NCI-H1105 (cell line): ENCODE data around the gene MAP3K7.

Experiments
- DNase-seq: peaks from one replicate; lab custom pipeline; 2025; lab: John Stamatoyannopoulos, UW

The MAP3K7 gene

DNA sequence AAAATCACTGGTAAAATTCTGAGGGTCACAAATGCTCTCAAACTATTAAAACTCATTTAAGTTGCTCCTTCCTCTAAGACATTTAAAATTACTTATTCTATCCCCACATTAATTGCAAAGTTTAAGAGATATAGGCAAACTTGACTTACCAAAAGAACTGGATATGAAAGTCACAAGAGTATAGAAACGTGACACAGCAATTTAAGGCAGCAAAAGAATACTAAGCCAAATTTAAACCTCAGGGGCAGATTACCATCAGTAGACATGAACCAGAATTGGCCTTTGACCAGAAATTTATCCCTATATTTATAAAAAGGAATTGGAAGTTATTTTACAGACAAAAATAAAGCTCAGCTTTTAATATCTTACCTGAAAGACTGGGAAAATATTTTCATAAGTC is 56.0 kb downstream of the MAP3K7 start:
- no peak for DNase-seq

DNA sequence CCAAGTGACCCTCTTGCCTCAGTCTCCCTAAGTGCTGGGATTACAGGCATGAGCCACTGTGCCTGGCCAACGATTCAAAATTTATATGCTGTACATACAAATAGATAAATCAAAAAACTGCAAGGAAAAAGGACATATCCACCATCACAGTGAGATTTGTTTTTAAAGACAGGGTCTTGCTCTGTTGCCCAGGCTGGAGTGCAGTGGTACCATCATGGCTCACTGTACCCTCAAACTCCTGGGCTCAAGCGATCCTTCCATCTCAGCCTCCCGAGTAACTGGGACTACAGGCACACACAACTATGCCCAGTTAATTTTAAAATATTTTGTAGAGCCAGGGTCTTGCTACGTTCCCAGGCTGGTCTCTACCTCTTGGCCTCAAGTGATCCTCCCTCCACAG is 61.5 kb downstream of the MAP3K7 start:
- DNase-seq, result no peak

DNA sequence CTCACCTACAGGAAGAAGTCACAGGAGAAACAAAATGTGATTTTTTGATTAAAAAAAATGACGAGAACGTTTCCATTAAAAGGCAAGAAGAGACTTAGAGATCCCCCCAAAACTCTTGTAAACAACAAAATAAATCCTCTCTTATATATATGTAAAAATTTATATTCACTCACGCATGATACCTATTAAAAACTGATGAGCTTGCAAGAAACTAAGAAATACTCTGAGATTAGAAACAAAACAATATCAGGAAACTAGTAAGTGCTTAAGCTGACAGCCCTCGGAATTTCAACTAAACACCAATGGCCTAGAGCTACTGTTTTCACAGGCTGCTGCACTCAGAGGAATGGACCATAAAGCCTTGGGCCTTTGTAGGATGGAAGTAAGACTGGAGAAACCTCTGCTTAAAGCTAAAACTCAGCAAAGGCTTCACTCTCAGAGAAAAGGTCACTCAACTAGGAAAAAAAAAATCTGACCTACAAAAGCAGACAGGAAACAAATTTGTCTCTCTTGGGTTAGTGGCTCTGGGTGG is 63.0 kb downstream of the MAP3K7 start:
- DNase-seq, result no peak

DNA sequence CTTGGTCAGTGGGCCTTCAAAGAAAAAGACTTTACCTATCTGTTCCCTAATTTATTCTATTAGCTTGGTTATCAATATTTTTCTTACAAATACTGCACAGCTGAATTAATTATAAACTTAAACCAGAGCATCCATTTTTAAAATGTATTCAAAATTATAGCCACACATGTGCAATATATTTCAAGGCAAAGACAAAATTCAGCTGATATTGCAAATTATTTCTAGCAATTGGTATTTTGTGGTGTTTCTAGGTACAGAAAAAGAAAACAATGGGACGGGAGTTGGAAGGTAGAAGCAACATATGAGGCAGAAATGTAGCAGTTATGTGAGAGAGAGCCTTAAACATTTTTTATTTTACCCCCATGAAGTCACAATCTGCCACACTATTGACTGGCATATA is 64.9 kb downstream of the MAP3K7 start:
- no peak for DNase-seq

DNA sequence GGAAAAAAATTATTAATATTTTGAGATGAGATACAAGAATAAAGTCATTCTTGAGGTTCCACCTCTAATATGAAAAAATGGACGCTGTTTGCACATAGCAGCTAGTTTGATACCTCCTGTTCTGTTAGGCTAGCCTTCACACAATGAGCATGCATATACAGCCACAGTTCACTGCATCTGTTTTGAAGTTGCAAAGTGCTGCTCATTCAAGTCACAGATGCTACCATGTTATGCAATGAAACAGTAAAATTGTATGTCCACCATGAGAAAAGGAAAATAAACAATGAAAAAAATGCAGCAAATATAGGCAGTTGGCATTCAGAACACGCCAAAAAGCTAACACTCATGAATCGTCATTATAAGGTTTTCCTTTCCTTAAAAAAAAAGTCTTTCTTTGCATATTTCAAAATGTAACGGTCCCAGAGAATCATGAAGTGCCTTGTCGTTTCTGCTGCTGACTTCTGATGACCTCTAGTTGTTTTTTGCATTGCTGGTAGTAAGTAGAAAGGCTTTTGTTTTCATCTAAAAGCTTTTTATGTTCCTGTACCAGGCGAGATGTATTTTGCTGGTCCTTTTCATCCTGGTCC is 70.7 kb downstream of the MAP3K7 start:
- no peak for DNase-seq

DNA sequence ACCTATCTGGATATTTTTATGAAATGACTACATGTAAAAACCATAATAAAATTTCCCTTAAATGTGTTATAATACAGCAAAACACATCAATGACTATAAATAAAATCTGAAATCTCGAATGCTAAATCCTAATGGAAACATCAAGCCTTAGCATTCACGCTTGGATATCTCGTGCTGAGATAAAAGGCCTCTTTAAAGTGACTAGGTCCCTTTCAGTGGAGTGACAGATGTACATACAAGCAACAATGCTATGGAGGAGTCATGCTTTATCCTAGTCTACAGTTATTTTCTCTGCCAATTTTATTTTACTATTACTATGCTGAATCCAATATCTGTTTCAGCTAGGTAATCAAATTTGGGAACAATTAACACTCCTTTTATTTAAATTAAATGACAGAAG is 72.4 kb downstream of the MAP3K7 start:
- no peak for DNase-seq

DNA sequence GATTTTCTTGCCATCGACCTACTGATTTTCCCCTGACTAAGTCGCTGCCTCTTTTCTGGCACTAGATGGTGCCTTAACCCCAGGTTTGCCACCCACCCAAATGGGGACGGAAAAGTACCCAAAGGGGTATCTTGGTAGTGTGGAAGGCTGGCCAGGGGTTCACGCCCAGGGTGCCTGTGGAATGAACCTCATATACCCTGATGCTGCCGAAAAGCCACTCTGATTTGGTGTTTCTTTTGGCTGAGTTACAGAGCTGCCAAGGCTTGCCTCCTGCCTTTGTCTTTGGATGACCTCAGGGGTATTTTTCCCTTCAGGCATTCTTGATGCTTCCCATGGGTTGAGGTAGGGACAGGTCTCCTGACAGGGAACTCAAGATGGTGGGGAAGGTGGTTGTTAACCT is 78.1 kb downstream of the MAP3K7 start:
- DNase-seq, result no peak

DNA sequence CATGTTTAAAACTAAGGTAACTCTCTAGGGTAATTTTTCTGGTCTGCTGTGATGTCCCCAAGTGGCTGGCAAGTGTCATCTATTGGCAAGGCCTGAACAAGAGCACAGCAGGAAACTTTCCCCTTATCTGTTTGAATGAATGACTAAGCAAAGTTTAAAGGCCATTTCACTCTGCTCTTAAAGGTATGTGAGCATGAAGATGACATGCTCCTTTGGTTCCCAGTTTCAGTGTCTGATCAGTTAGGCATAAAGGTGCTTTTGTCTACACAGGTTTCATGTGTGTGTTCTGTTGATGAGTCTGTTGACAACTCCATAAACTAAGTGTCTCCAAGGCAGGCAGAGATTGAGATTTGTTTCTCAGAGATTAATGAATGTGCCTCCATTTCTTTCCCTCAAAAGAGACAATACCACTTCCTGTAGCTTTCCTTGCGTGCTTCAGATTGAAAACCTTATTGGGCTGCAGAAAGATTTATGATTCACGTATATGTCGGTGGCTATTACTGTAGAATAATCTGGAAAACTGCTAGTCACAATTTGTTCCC is 83.9 kb downstream of the MAP3K7 start:
- DNase-seq, result no peak

DNA sequence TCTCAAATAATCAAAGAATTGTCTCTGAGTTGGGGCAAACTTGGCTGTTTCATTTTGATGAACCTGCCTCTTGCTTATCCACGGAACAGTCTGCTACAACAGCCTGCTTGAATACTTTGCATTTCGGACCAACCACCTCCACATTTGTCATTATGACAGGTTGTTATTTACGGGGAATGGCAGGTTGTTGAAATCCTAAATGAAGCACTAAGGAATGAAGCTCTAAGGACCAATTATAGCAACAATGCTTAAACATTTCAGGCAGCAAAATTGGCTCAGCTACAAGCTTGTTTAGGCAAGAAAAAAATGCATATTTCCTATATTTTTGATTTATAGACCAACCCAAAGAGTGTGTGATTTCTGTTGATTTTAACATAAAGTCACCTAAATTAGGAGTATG is 84.5 kb downstream of the MAP3K7 start:
- DNase-seq, result no peak

DNA sequence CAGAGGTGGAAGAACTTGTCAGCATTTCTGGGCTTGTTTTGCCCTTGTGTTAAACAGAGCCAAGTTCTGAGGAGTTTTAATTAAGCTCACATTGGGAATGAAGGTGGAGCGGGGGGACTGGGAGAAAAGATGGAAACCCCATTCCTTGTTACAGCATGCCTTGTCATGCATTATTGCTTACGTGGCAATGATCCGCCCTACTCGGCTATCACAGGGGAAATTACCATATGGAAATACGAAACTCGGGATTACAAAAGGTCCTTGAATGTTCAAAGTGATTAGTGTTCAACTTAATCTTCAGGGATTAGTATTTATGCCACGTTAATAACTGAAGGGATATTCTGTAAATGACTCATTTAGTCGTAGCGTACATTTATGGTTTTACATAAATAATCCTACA is 86.4 kb downstream of the MAP3K7 start:
- no peak for DNase-seq

DNA sequence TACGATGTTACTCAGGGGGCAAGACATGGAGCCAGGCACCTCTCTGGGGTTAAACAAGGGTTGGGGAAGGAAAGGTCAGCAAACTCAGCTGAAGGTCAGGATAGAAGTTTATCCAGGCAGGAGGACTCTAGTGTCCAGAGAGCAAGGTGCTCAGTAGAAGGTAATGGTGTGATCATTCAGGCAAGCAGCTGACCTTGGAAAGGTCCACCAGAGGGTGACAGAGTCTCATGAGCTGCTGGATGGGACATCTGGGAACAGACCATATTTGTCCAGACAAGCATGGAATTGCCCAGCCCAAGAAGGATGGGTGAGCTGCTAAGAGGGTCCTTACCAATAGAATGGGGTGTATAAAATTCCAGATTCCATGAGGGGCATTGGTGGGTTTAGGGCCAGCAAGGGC is 89.5 kb downstream of the MAP3K7 start:
- no peak for DNase-seq

DNA sequence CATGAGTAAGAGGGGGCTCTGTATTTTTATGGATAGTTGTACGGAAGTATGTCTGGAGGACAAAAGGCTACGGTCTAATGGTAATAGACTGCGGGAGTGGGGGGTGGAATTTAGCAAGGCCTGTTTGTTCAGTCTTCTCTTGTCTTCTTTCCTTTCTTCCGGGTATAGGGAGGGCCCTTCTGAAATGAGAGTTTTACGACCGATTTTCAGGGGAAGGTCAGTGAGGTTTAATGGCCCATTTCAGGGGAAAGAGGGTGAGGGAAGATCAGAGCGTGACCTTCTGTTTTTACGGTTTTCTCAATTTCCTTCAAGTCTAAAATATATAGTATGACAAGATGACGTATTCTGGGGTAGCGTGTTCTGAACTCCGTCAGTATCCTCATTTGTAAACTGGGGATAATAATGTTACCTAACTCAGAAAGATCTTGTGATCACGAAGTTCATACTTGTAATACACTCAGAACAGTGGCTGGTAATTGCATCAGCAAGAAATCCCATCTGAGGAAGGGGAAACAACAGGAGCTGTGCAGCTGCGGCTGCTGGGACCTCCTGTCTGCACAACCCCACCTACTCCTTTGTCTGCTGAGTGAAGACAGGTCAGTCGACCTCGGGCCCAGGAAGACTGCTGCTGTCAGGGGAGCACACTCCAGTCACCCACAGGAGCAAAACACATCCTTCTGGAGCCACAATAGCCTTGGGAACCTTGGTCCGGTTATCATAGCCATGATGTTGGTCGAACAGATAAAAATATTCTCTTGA is 90.4 kb downstream of the MAP3K7 start:
- no peak for DNase-seq

DNA sequence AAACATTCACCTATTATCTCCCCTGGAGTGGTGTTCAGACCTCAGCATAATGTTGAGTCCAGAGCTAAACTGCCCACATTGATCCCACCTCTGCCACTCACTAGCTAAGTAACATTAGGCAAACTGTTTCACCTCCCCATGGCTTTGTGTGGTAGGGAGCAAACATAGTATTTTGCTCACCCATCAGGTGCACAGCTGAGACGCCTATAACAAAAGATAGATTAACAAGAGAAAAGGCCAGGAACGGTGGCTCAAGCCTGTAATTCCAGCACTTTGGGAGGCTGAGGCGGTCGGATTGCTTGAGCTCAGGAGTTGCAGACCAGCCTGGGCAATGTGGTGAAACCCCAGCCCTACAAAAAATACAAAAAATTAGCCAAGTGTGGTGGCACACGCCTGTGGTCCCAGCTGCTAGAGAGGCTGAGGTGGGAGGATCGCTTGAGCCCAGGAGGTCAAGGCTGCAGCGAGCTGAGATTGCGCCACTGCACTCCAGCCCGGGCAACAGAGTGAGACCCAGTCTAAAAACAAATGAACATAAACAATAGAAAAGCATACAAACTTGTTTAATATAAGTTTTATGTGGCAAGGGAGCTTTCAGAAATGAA is 91.6 kb downstream of the MAP3K7 start:
- no peak for DNase-seq

DNA sequence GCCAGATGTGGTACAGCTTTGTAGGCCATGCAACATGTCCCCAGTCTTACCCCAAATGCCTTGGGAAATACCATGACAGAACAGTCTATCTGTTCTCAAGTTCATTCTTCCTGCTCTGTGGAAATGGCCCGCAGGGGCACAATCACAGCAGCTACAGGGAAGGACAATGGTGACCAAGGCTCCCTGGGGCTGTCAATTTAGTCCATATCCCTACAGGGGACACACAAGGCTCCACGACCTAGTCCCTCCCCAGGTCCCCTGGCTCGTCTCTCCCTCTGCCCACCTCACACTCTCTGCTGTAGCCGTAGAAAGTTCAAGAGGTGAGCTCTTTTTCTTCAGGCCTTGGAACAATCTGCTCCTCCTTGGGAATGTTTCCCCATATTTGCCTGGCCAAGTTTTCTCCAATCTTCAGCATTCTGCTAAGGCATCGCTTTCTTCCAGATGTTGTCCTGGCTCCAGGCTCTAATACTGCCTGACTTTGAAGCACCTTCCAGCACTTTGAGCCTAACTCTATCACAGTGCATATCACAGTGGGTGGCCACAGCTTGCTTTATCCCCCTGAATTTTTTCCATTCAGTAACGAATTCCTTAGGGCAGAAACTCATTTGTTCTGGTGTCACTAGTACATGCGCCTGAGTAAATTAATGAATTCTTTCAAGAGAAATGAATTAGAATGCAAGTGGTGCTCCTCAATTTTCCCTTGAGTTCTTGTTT is 92.6 kb downstream of the MAP3K7 start:
- DNase-seq, result no peak

DNA sequence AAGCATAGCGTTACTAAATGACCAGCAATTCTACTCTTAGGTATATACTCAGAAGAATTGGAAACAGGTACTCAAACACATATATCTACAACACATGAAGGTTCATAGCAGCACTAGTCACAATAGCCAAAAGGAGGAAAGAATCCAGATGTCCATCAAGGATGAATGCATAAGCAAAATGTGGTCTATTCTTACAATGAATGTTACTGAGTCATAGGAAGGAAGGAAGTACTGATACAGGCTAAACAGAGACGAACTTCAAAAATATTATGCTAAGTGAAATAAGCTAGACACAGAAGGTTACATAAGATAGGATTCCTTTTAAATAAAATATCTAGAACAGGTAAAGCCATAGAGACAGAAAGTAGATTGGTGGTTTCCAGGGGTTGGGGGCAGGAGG is 93.5 kb downstream of the MAP3K7 start:
- DNase-seq, result no peak

DNA sequence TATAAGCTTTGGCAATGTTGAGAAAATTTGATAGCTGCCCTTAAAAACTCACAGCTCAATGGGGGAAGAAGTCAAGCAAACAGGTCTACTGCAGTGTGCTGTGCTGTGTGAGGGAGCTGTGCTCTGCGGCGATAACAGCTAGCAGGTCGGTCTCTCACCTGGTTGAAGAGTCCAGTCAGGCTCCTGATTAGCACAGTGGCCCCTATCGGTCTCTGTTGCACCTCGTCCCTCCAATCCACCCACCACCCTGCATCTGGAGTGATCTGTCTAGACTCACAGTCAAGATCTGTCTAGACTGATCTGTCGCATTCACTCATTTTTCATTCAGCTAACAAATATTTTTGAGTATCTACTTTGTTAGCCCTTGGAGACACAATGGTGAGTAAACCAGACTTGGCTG is 94.1 kb downstream of the MAP3K7 start:
- DNase-seq, result no peak

DNA sequence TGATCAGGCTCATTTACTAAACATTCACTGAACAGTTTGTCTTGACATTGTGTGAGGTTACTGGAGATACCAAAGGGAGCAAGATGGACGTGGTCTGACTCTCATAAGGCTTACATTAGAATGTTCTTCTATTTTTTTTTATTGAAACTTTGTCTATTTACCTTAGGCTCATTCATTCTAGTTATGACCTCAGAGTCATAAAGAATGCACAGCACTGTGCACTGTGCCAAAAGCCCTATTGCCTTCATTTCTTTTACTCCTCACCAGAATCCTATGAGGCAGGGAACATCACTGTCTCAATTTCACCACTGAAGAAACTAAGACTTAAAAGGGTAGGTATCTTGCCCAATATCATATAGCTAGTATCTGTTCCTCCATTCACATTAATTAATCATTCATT is 94.5 kb downstream of the MAP3K7 start:
- DNase-seq, result no peak

DNA sequence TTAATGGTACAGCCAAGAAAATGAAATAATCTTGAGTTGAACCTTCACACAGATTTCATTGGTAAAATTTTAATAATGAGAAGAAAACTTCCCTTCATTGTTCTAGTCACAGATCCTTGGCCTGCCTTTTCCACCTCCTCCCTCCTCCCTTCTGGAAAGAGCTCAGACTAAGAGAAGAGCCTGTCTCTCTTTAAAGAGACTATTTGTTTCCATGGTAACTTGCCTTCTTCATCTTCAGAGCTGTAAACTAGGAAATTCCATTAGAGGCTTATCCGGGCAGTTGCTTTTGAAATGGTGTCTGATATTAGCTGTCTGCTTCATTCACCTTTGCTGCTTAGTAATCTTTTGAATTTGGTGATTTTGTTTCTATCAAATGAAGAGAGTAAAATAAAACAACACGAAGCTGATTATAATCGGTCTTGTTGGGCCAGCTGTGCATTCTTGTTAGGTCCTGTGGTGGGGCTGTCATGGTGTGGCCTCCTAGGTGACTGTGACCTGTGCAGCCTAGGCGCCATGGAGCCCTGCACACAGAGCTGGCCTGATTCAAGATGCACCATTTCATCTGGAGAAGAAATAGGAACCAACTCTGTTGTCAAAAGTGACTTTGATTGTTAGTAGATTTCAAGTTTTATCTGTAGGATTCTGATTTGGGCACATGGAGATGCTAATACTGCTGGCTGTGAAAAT is 96.7 kb downstream of the MAP3K7 start:
- no peak for DNase-seq

DNA sequence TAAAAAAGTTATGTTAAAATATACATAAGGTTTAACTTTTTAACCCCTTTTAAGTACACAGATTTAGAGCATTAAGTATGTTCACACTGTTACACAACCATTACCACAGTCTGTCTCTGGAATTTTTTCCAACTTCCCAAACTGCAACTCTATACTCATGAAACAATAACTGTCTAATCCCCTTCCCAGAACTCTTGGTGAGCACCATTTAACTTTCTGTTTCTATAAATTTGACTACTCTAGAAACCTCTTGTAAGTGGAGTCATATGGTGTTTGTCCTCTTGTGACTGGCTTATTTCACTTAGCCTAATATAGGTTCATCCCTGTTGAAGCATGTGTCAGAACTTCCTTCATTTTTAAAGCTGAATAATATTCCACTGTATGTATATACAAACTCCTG is 98.1 kb downstream of the MAP3K7 start:
- no peak for DNase-seq

DNA sequence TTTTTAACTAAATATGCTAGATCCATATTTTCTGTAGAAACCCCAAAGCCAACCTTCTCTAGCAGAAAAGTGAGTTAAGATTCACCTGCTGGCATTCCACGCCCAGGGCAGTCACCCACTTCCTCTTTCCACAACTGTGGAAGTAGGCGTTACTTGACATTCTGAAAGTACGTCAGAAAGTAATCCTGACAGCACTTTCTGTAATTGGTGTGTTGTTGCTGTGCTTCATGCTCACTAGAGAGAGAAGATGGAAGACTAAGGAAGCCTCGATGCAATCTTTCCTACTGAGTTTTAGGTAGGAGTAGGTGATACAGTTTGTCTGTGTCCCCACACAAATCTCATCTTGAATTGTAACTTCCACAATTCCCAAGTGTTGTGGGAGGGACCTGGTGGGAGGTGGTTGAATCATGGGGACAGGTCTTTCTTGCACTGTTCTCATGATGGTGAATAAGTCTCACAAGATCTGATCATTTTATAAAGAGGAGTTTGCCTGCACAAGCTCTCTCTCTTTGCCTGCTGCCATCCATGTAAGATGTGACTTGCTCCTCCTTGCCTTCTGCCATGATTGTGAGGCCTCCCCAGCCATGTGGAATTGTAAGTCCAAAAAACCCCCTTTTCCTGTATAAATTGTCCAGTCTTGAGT is 101.1 kb downstream of the MAP3K7 start:
- DNase-seq, result no peak

DNA sequence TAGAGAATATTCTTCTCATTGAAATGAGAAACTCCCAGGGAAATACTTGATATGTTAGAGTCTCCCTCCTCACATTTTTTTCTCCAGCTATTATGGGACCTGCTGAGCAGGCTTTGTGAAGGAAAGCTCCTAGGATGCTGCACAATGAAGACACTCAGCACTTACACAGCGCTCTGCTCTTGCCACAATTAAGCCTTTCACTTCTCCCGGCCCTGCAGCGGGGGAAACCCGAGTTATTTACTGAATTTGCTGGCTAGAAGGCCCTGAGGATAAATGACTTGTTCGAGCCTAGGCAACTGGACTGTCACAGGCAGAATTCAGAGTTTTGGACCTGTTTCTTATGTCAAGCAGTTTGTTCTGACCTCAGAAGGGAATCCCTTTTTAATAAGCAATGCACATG is 102.0 kb downstream of the MAP3K7 start:
- no peak for DNase-seq
